Measurements from ENCODE around the gene RSKR. TPM values are rescaled to one million over a fixed set of nuclear protein-coding genes. Genes with fewer than 3 reads are reported as not detected.

Gene RSKR
- polyA plus RNA-seq, 2 of the 4 experiments (the other 2 are of a cell fraction) = 5.8 to 18.7 TPM

DNA sequence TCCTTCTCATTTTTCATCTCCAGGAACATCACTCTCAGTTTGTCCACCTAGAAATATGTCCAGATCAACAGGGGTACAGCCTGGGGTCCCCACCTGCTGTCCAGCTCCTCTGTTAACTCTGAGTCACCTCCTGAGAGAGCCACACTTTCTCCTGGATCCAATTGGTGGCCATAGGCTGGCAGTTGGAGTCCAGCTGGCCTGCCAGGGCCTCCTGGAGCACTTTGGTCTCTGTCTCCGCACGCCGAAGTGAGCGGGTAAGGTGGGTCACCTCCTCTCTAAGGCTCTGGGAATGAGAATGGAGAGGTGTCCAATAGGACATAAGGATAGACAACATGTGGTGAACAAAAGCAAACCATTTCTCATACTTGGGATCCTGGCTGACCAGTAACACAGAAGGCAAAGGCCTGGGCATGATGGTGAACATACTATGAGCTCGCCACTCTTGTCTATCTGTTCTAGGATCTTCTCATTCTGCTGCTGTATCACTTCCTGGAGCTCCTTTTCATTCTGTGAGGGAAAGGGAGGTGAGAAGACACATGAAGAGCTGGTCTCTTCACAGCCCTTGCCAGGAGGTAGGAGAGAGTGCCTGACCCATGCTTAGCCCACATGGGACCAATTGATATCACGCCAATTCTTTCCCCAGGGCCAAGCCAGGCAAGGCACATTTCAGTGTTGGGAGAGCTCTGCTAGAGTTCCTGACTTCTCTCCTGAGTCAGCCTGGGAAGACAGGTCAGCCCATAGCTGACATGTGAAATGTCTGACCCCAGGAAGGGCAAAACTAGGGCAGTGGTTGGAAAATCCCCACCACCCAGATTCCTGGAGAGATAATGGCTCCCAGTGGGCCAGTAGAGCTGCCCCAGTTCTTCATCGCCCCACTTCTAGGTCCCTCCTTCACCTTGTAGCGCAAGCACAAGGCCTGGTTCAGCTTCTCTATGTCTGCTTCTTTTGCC is 35.5 kb downstream of the RSKR start:
- Histone ChIP-seq H3K4me3 (no peak overlapping the region), H3K9me3 (no peaks in the 10 kb centered on the region), H3K4me2 (no peak overlapping the region), H3K27ac (no peak overlapping the region), H3K4me1 (peaks cover 4% of the 10 kb centered on the region; the same call in 2 of the 3 replicates)
- ChIA-PET CTCF (interaction anchor here (0.9 to 1.7 kb wide), 4 partner anchors 34 to 83 kb away, joined by 3 to 8 read pairs (median 6); no protein-coding TSS in a partner anchor), POLR2A (no interaction called here)
- no peak for TF ChIP-seq HOXB5 (CRISPR knock-in tag; IDR thresholded peaks at IDR 0.05)
- no peak for TF ChIP-seq BHLHE40 (IDR thresholded peaks at IDR 0.05; ENCODE audit: low read depth, low read length)
- TF ChIP-seq, protein P1, sequence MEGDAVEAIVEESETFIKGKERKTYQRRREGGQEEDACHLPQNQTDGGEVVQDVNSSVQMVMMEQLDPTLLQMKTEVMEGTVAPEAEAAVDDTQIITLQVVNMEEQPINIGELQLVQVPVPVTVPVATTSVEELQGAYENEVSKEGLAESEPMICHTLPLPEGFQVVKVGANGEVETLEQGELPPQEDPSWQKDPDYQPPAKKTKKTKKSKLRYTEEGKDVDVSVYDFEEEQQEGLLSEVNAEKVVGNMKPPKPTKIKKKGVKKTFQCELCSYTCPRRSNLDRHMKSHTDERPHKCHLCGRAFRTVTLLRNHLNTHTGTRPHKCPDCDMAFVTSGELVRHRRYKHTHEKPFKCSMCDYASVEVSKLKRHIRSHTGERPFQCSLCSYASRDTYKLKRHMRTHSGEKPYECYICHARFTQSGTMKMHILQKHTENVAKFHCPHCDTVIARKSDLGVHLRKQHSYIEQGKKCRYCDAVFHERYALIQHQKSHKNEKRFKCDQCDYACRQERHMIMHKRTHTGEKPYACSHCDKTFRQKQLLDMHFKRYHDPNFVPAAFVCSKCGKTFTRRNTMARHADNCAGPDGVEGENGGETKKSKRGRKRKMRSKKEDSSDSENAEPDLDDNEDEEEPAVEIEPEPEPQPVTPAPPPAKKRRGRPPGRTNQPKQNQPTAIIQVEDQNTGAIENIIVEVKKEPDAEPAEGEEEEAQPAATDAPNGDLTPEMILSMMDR (IDR thresholded peaks at IDR 0.05) = no peak
- TF ChIP-seq EHF (CRISPR knock-in tag; IDR thresholded peaks at IDR 0.05) = no peak
- no peak for TF ChIP-seq RNF2 (IDR thresholded peaks at IDR 0.05; ENCODE audit: borderline replicate concordance, low read depth)
- no peak for TF ChIP-seq EHMT2 (IDR thresholded peaks at IDR 0.05; ENCODE audit: low read depth)
- TF ChIP-seq NFE2L2 (conservative IDR thresholded peaks at IDR 0.05; ENCODE audit: low read length) = no peak
- no peak for TF ChIP-seq RAD21 (conservative IDR thresholded peaks at IDR 0.05 in 1 of 2, IDR thresholded peaks at IDR 0.05 in 1 of 2)
- no peak for TF ChIP-seq EP300 (IDR thresholded peaks at IDR 0.05)
- TF ChIP-seq GATA3 (IDR thresholded peaks at IDR 0.05; ENCODE audit: borderline replicate concordance) = no peak
- TF ChIP-seq HEYL (CRISPR knock-in tag; IDR thresholded peaks at IDR 0.05) = no peak
- TF ChIP-seq, protein P2, sequence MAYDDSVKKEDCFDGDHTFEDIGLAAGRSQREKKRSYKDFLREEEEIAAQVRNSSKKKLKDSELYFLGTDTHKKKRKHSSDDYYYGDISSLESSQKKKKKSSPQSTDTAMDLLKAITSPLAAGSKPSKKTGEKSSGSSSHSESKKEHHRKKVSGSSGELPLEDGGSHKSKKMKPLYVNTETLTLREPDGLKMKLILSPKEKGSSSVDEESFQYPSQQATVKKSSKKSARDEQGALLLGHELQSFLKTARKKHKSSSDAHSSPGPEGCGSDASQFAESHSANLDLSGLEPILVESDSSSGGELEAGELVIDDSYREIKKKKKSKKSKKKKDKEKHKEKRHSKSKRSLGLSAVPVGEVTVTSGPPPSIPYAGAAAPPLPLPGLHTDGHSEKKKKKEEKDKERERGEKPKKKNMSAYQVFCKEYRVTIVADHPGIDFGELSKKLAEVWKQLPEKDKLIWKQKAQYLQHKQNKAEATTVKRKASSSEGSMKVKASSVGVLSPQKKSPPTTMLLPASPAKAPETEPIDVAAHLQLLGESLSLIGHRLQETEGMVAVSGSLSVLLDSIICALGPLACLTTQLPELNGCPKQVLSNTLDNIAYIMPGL (CRISPR knock-in tag; IDR thresholded peaks at IDR 0.05; ENCODE audit: borderline replicate concordance) = no peak
- TF ChIP-seq, protein P3, sequence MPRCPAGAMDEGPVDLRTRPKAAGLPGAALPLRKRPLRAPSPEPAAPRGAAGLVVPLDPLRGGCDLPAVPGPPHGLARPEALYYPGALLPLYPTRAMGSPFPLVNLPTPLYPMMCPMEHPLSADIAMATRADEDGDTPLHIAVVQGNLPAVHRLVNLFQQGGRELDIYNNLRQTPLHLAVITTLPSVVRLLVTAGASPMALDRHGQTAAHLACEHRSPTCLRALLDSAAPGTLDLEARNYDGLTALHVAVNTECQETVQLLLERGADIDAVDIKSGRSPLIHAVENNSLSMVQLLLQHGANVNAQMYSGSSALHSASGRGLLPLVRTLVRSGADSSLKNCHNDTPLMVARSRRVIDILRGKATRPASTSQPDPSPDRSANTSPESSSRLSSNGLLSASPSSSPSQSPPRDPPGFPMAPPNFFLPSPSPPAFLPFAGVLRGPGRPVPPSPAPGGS (IDR thresholded peaks at IDR 0.05) = no peak
- no peak for TF ChIP-seq FOXS1 (CRISPR knock-in tag; IDR thresholded peaks at IDR 0.05)
- ATAC-seq = no peak
- no peak for DNase-seq (ENCODE audit: low read depth in 1 of 2, low spot score in 1 of 2)
- WGBS (ENCODE audit: missing lambda C conversion rate) = 96% methylated on average over 8 of the region's 8 CpGs
- FAIRE-seq = no peak

DNA sequence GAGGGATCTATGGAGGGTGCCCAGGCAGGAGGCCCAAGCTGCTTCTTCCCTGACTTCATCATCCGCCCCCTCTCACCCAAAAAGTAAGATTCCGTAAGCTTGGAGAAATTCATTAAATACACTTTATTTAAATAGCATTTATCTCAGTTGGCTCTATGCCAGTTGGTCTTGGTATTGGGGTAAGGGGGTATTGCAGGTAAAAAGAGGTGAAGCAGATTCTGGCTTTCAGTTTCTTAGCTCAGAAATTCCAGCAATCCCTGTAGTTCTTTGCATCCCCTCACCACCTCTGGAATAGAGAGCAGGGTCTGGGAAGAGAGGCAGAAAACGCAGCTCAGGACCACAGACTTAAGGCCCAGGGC is 36.5 kb downstream of the RSKR start:
- H3K4me2 ChIP-seq = peak overlapping the region; percentile 36; the same call in 2 of the 3 replicates
- ChIA-PET POLR2A (no interaction called here), CTCF (interaction anchor here (0.6 to 1.9 kb wide), 7 partner anchors 8 to 254 kb away, joined by 3 to 8 read pairs (median 6); no protein-coding TSS in a partner anchor)
- DNase-seq (ENCODE audit: low read depth in 1 of 2, low spot score in 1 of 2) (no peak), FAIRE-seq (no peak), ATAC-seq (no peak)
- no peak overlapping the region for H3K27ac ChIP-seq
- whole genome bisulfite sequencing (ENCODE audit: missing lambda C conversion rate) = 96% methylated on average over 3 of the region's 3 CpGs
- TF ChIP-seq MYC (IDR thresholded peaks at IDR 0.05; ENCODE audit: borderline replicate concordance, low read length) (no peak), SREBF2 (IDR thresholded peaks at IDR 0.05) (no peak), HOXB13 (CRISPR knock-in tag; IDR thresholded peaks at IDR 0.05; ENCODE audit: low read depth) (no peak), HEYL (CRISPR knock-in tag; IDR thresholded peaks at IDR 0.05) (no peak), SMC3 (IDR thresholded peaks at IDR 0.05) (no peak), ZNF302 (CRISPR knock-in tag; IDR thresholded peaks at IDR 0.05) (no peak), RCOR1 (IDR thresholded peaks at IDR 0.05; ENCODE audit: low read depth, low read length) (no peak), PHF8 (IDR thresholded peaks at IDR 0.05; ENCODE audit: borderline replicate concordance, low read depth) (no peak), ESRRA (IDR thresholded peaks at IDR 0.05; ENCODE audit: borderline replicate concordance, low read length) (no peak), EHMT2 (IDR thresholded peaks at IDR 0.05; ENCODE audit: low read depth) (no peak)
- TF ChIP-seq, protein P2 (CRISPR knock-in tag; IDR thresholded peaks at IDR 0.05; ENCODE audit: borderline replicate concordance) = no peak
- TF ChIP-seq, protein P4, sequence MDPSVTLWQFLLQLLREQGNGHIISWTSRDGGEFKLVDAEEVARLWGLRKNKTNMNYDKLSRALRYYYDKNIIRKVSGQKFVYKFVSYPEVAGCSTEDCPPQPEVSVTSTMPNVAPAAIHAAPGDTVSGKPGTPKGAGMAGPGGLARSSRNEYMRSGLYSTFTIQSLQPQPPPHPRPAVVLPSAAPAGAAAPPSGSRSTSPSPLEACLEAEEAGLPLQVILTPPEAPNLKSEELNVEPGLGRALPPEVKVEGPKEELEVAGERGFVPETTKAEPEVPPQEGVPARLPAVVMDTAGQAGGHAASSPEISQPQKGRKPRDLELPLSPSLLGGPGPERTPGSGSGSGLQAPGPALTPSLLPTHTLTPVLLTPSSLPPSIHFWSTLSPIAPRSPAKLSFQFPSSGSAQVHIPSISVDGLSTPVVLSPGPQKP (IDR thresholded peaks at IDR 0.05; ENCODE audit: low read depth, low read length) = no peak
- TF ChIP-seq, protein P5, sequence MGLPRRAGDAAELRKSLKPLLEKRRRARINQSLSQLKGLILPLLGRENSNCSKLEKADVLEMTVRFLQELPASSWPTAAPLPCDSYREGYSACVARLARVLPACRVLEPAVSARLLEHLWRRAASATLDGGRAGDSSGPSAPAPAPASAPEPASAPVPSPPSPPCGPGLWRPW (IDR thresholded peaks at IDR 0.05) = no peak
- TF ChIP-seq, protein P6, sequence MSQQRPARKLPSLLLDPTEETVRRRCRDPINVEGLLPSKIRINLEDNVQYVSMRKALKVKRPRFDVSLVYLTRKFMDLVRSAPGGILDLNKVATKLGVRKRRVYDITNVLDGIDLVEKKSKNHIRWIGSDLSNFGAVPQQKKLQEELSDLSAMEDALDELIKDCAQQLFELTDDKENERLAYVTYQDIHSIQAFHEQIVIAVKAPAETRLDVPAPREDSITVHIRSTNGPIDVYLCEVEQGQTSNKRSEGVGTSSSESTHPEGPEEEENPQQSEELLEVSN (IDR thresholded peaks at IDR 0.05; ENCODE audit: borderline replicate concordance, low read depth) = no peak
- H3K4me1 ChIP-seq = peaks cover 14% of the 10 kb centered on the region
- no peak overlapping the region for H3K4me3 ChIP-seq
- no peaks in the 10 kb centered on the region for H3K9me3 ChIP-seq

Data from A549 (cell line).